ENCODE data around the gene BTBD10.
A peak's percentile ranks its signal among the peaks of the same experiment; 100 is the strongest.
"Not testable (repeated sequence)": the region's sequence is repeated elsewhere in the genome, so short reads cannot be mapped to it uniquely, and the experiment has no call there.

The BTBD10 gene

GRCh38 chr11:13438291-13438690 is 24.7 kb downstream of the BTBD10 start:
- DNase-seq = no peak

DNA sequence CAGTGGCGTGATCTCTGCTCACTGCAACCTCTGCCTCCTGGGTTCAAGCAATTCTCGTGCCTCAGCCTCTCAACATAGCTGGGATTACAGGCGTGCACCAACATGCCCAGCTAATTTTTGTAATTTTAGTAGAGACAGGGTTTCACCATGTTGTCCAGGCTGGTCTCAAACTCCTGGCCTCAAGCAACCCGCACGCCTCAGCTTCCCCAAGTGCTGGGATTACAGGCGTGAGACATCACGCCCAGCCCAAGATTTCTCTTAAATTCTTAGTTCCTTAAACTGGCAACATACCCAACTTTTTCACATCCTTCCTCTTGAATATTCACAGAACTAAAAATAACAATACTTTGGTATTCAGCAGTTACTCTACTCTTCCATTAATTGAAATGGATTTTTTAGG is 26.2 kb downstream of the BTBD10 start:
- not testable (repeated sequence) for DNase-seq

GRCh38 chr11:13434247-13435205 is 28.5 kb downstream of the BTBD10 start:
- no peak for DNase-seq

GRCh38 chr11:13433437-13433836 is 29.6 kb downstream of the BTBD10 start:
- DNase-seq = no peak

- no peak for DNase-seq
Measured at GRCh38 chr11:13429836-13430235, 33.2 kb downstream of the BTBD10 start.

DNA sequence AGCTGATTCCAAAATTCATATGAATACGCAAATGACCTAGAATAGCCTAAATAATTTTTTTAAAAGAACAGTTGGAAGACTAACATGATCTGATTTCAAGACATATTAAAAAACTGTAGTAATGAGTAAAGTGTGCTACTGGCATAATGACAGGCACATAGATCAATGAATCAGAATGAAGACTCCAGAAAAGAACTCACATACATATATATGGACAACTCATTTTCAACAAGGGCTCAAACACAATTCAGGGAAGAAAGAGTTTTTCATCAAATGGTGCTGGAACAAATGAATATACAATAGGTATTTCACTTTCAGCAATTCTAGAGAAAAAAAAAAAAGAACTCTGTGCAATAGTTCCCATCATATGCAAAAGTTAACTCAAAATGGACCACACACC is 33.7 kb downstream of the BTBD10 start:
- no peak for DNase-seq

GRCh38 chr11:13427440-13427839 is 35.6 kb downstream of the BTBD10 start:
- DNase-seq = no peak

- DNase-seq = no peak
Measured at GRCh38 chr11:13423372-13423771, 39.6 kb downstream of the BTBD10 start.

GRCh38 chr11:13421561-13421960 is 41.5 kb downstream of the BTBD10 start:
- no peak for DNase-seq

DNA sequence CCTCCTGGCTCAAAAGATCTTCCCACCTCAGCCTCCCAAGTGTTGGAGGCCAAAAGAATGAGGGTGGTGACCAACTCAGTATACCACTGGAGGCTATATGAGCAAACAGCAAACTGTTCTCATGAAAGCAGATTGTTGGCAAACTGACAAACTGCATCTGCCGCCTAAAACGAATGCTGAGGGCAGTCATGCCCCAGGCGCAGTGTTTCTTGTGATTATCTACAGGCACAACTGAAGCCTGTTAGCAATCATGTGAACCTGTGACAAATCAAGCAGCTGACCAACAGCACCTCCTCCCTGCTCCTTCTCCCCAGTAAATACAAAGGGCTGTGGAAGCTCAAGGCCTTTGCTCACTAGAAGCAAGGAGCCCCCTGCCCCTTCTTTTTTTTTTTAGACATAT is 47.8 kb downstream of the BTBD10 start:
- no peak for DNase-seq

DNA sequence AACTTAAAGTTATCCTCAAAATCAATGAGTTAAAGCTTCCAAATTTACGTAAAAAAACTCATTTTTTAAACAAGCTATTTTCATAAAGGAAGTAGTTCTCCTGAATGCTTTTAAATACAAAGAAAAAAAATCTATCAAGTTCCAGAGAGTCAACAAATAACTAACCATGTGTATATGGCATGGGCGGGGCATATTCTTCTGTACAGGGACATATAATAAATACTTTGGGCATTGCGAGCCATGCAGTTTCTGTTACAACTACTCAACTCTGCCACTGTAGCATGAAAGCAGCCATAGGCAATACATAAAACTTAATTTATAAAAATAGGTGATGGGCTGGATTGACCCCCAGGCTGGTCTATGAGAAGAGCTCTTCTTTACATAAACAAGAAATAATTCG is 57.8 kb downstream of the BTBD10 start:
- DNase-seq = no peak

DNA sequence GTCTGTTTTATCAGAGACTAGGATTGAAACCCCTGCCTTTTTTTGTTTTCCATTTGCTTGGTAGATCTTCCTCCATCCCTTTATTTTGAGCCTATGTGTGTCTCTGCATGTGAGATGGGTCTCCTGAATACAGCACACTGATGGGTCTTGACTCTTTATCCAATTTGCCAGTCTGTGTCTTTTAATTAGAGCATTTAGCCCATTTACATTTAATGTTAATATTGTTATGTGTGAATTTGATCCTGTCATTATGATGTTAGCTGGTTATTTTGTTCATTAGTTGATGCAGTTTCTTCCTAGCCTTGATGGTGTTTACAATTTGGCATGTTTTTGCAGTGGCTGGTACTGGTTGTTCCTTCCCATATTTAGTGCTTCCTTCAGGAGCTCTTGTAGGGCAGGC is 64.7 kb downstream of the BTBD10 start:
- DNase-seq = not testable (repeated sequence)

- DNase-seq = no peak
Measured at GRCh38 chr11:13391217-13391616, 71.8 kb downstream of the BTBD10 start.

GRCh38 chr11:13388741-13389140 is 74.3 kb downstream of the BTBD10 start:
- no peak for DNase-seq

GRCh38 chr11:13386567-13386966 is 76.5 kb downstream of the BTBD10 start:
- peak; percentile 19 for DNase-seq

DNA sequence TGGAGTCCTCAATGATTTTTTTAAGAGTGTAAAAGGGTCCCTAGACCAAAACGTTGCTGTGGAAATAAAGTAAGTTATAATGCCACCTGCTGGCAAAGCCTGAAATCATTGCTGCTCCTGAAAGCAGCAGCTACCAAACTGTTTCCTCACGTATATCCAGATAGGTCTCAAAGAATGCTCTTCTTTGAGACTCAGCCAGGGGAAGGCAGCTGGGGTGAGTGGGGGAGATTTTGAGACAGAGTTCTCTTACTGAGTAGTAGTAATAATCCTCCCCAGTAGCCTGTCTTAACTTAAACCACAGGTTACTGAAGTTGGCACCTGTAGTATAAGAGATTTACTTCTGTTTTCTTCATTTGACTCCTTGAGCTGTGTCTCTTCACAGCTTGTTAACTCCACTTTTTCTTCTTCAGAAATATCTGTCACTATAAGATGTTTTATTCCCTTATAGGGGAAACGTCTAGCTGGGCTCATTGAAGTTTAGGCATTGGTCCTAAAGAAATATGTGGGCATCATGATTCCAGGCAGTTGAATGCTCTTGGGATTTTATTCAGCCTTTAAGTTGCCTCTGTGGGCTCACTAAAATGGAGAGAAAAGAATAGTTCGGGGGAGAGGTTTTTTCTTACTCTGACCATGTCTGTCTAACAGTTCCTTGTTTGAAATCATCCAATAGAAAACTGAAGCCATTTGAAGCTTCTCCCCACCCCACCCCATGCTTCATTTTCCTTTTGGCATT is 77.9 kb downstream of the BTBD10 start:
- DNase-seq = peak; percentile 54

DNA sequence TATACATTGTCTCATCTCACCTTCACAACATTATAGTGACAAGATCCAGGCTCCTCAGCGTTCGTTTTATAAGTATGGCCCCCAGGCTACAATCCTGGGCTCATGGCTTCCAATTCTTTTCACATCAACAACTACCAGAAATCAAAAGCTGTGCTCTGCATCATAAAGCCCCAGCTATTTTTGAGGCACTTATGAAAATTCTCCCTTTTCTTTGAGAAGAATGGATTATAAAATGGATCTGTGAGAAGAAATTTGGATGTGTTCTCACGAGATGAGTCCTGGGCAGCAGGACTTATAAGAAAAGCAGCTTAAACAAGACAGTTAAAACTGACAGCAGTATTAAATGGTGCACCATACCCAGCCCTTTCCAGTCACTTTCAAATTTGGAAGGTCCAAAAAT is 80.3 kb downstream of the BTBD10 start:
- no peak for DNase-seq

- no peak for DNase-seq
Measured at GRCh38 chr11:13380731-13381130, 82.3 kb downstream of the BTBD10 start.

- no peak for DNase-seq
Measured at GRCh38 chr11:13378316-13378715, 84.7 kb downstream of the BTBD10 start.

GRCh38 chr11:13376838-13377237 is 86.2 kb downstream of the BTBD10 start:
- DNase-seq = no peak

- no peak for DNase-seq
Measured at GRCh38 chr11:13376402-13376801, 86.6 kb downstream of the BTBD10 start.

GRCh38 chr11:13375798-13376197 is 87.2 kb downstream of the BTBD10 start:
- no peak for DNase-seq

DNA sequence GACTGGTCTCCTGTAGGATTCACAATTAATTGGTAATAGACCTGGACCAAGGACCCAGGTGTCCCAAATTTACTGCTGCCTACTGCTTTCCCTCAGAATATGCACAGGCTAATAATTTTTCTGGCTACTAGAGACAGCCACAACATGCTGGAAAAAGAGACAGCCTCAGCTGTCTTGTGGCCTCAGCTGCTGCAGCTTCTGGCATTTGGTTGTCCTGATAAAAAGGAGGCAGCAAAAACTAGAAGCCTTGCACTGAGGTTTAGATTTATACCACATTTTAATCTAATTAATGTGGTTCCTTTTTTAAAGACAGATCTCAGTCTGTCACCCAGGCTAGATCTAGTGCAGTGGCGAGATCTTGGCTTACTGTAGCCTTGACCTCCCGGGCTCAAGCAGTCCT is 89.8 kb downstream of the BTBD10 start:
- no peak for DNase-seq

GRCh38 chr11:13368041-13368446 is 95.0 kb downstream of the BTBD10 start:
- DNase-seq = no peak
